Measurements from ENCODE around the gene GGACT.

GGACT gene

GRCh38 chr13:100511466-100511865, 77.1 kb downstream of the GGACT start:
- ChIA-PET POLR2A (no interaction called here), CTCF (interaction anchor here (1.0 to 1.5 kb wide), 3 partner anchors 12 to 854 kb away, joined by 3 read pairs; no protein-coding TSS in a partner anchor)
- WGBS (ENCODE audit: insufficient coverage): 98% methylated on average over 6 of the region's 7 CpGs
- Histone ChIP-seq H3K4me1 (ENCODE audit: control extremely low read depth in 1 of 4, control insufficient read depth in 4 of 4, insufficient read depth in 4 of 4, low read length in 3 of 4) (peaks cover 0 to 2% (median 0%) of the 10 kb centered on the region in 4 experiments), H3K36me3 (ENCODE audit: control insufficient read depth in 4 of 4, insufficient read depth in 4 of 4, low read length in 3 of 4) (peaks cover 0 to 6% (median 0%) of the 10 kb centered on the region in 4 experiments), H3K27me3 (replicated peaks in 2 of 5; ENCODE audit: control insufficient read depth in 4 of 5, insufficient read depth in 5 of 5, low read length in 4 of 5) (no peaks in the 10 kb centered on the region), H3K9me3 (ENCODE audit: control extremely low read depth in 1 of 5, control insufficient read depth in 4 of 5, insufficient read depth in 2 of 5, low read depth in 1 of 5, low read length in 4 of 5) (no peaks in the 10 kb centered on the region), H3K4me3 (ENCODE audit: control insufficient read depth in 1 of 7, extremely low read depth in 1 of 7, insufficient read depth in 4 of 7, low read depth in 2 of 7, low read length in 6 of 7) (no peak overlapping the region), H3K27ac (ENCODE audit: insufficient read depth in 1 of 2, low read depth in 1 of 2, low read length in 2 of 2, poor library complexity in 1 of 2, severe bottlenecking in 2 of 2) (no peak overlapping the region)
- DNase-seq: no peak

DNA sequence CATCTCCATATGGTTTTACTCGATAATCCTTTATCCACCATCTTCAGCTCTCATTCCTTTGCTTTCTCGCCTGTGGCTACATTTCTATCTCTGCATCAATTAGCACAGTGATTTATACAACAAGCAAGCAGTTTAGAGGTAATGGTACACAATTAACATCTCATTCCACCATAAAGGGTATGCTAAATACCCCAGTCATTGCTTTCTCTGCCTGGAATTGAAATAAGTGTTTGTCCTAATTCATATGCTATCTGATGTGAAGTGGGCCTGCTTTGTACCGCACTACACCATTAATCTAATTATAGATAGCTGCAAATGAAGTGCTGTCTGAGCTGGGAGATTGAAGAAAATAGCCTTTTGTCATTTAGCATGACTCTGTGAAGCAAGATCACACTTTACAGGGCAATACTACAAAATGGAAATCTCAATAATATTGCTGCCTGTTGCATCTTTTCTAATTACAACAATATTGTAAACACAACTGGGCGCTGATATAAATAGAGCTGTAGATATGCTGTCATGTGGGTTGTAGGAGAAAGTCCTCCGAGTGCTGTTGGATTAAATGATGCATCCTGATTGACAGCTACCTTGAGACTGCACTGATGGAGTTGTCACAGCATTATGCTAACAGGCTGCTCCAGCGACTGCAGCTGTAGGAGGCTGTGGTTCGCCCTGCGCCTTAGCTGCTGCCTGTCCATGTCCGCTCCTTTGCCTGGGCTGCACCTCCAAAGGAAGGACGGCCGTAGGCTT, 78.2 kb downstream of the GGACT start:
- Histone ChIP-seq H3K36me3 (ENCODE audit: control insufficient read depth in 4 of 4, insufficient read depth in 4 of 4, low read length in 3 of 4) (no peaks in the 10 kb centered on the region), H3K27ac (ENCODE audit: insufficient read depth in 1 of 2, low read depth in 1 of 2, low read length in 2 of 2, poor library complexity in 1 of 2, severe bottlenecking in 2 of 2) (no peak overlapping the region), H3K9me3 (ENCODE audit: control extremely low read depth in 1 of 5, control insufficient read depth in 4 of 5, insufficient read depth in 2 of 5, low read depth in 1 of 5, low read length in 4 of 5) (no peaks in the 10 kb centered on the region), H3K4me3 (ENCODE audit: control insufficient read depth in 1 of 7, extremely low read depth in 1 of 7, insufficient read depth in 4 of 7, low read depth in 2 of 7, low read length in 6 of 7) (no peak overlapping the region), H3K27me3 (replicated peaks in 2 of 5; ENCODE audit: control insufficient read depth in 4 of 5, insufficient read depth in 5 of 5, low read length in 4 of 5) (no peaks in the 10 kb centered on the region), H3K4me1 (ENCODE audit: control extremely low read depth in 1 of 4, control insufficient read depth in 4 of 4, insufficient read depth in 4 of 4, low read length in 3 of 4) (peaks cover 0 to 3% (median 0%) of the 10 kb centered on the region in 4 experiments)
- POLR2A ChIA-PET: no interaction called here
- no peak for DNase-seq
- CTCF ChIA-PET: interaction anchor here (1.1 to 1.8 kb wide), 3 partner anchors 592 to 853 kb away, joined by 3 to 5 read pairs (median 3); no protein-coding TSS in a partner anchor
- 94% methylated on average over 7 of the region's 11 CpGs for WGBS (ENCODE audit: insufficient coverage)

DNA sequence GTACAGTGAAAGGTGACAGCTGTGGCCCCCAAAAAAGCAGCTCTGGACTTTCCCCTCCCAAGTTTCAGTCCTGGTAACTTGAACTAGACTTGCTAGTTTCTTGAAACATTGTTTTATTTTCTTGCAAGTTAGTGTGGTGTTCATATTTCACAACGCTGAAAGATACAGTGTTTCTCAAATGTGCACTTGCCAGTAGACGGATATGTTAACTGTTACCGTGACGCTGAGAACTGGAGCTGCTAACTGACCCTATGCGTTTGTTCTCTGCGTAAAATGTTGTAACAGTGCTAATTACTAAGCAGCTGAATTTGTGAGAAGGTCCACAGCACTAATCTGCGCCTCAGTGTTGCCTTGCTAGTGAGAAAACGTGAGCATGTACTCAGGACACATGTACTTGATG, 79.6 kb downstream of the GGACT start:
- H3K4me3 ChIP-seq (ENCODE audit: control insufficient read depth in 1 of 7, extremely low read depth in 1 of 7, insufficient read depth in 4 of 7, low read depth in 2 of 7, low read length in 6 of 7): no peak overlapping the region
- H3K9me3 ChIP-seq (ENCODE audit: control extremely low read depth in 1 of 5, control insufficient read depth in 4 of 5, insufficient read depth in 2 of 5, low read depth in 1 of 5, low read length in 4 of 5): no peaks in the 10 kb centered on the region
- no peaks in the 10 kb centered on the region for H3K36me3 ChIP-seq (ENCODE audit: control insufficient read depth in 4 of 4, insufficient read depth in 4 of 4, low read length in 3 of 4)
- H3K27me3 ChIP-seq (replicated peaks in 2 of 5; ENCODE audit: control insufficient read depth in 4 of 5, insufficient read depth in 5 of 5, low read length in 4 of 5): no peaks in the 10 kb centered on the region
- DNase-seq: no peak
- POLR2A ChIA-PET: no interaction called here
- WGBS (ENCODE audit: insufficient coverage): 99% methylated on average over 8 of the region's 8 CpGs
- peaks cover 0 to 3% (median 0%) of the 10 kb centered on the region in 4 experiments for H3K4me1 ChIP-seq (ENCODE audit: control extremely low read depth in 1 of 4, control insufficient read depth in 4 of 4, insufficient read depth in 4 of 4, low read length in 3 of 4)
- H3K27ac ChIP-seq (ENCODE audit: insufficient read depth in 1 of 2, low read depth in 1 of 2, low read length in 2 of 2, poor library complexity in 1 of 2, severe bottlenecking in 2 of 2): no peak overlapping the region
- CTCF ChIA-PET: no interaction called here

GRCh38 chr13:100508455-100508854, 80.1 kb downstream of the GGACT start:
- Histone ChIP-seq H3K4me3 (ENCODE audit: control insufficient read depth in 1 of 7, extremely low read depth in 1 of 7, insufficient read depth in 4 of 7, low read depth in 2 of 7, low read length in 6 of 7) (no peak overlapping the region), H3K36me3 (ENCODE audit: control insufficient read depth in 4 of 4, insufficient read depth in 4 of 4, low read length in 3 of 4) (no peaks in the 10 kb centered on the region), H3K9me3 (ENCODE audit: control extremely low read depth in 1 of 5, control insufficient read depth in 4 of 5, insufficient read depth in 2 of 5, low read depth in 1 of 5, low read length in 4 of 5) (no peaks in the 10 kb centered on the region), H3K27ac (ENCODE audit: insufficient read depth in 1 of 2, low read depth in 1 of 2, low read length in 2 of 2, poor library complexity in 1 of 2, severe bottlenecking in 2 of 2) (no peak overlapping the region), H3K4me1 (ENCODE audit: control extremely low read depth in 1 of 4, control insufficient read depth in 4 of 4, insufficient read depth in 4 of 4, low read length in 3 of 4) (peaks cover 0 to 3% (median 0%) of the 10 kb centered on the region in 4 experiments), H3K27me3 (replicated peaks in 2 of 5; ENCODE audit: control insufficient read depth in 4 of 5, insufficient read depth in 5 of 5, low read length in 4 of 5) (no peaks in the 10 kb centered on the region)
- 98% methylated on average over 4 of the region's 6 CpGs for WGBS (ENCODE audit: insufficient coverage)
- ChIA-PET POLR2A (no interaction called here), CTCF (no interaction called here)
- DNase-seq: no peak

GRCh38 chr13:100506600-100507422, 81.8 kb downstream of the GGACT start:
- POLR2A ChIA-PET: no interaction called here
- H3K9me3 ChIP-seq (ENCODE audit: control extremely low read depth in 1 of 5, control insufficient read depth in 4 of 5, insufficient read depth in 2 of 5, low read depth in 1 of 5, low read length in 4 of 5): no peaks in the 10 kb centered on the region
- 88% methylated on average over 2 of the region's 9 CpGs for WGBS (ENCODE audit: insufficient coverage)

GRCh38 chr13:100506154-100506553, 82.4 kb downstream of the GGACT start:
- CTCF ChIA-PET: no interaction called here
- 88% methylated on average over 12 of the region's 15 CpGs for WGBS (ENCODE audit: insufficient coverage)
- POLR2A ChIA-PET: no interaction called here
- Histone ChIP-seq H3K27me3 (replicated peaks in 2 of 5; ENCODE audit: control insufficient read depth in 4 of 5, insufficient read depth in 5 of 5, low read length in 4 of 5) (no peaks in the 10 kb centered on the region), H3K4me3 (ENCODE audit: control insufficient read depth in 1 of 7, extremely low read depth in 1 of 7, insufficient read depth in 4 of 7, low read depth in 2 of 7, low read length in 6 of 7) (no peak overlapping the region), H3K4me1 (ENCODE audit: control extremely low read depth in 1 of 4, control insufficient read depth in 4 of 4, insufficient read depth in 4 of 4, low read length in 3 of 4) (peaks cover 0 to 3% (median 0%) of the 10 kb centered on the region in 4 experiments), H3K36me3 (ENCODE audit: control insufficient read depth in 4 of 4, insufficient read depth in 4 of 4, low read length in 3 of 4) (no peaks in the 10 kb centered on the region), H3K27ac (ENCODE audit: insufficient read depth in 1 of 2, low read depth in 1 of 2, low read length in 2 of 2, poor library complexity in 1 of 2, severe bottlenecking in 2 of 2) (no peak overlapping the region), H3K9me3 (ENCODE audit: control extremely low read depth in 1 of 5, control insufficient read depth in 4 of 5, insufficient read depth in 2 of 5, low read depth in 1 of 5, low read length in 4 of 5) (no peaks in the 10 kb centered on the region)
- no peak for DNase-seq

More at GRCh38 chr13:100506600-100507422, 81.8 kb downstream of the GGACT start:
- Histone ChIP-seq H3K36me3 (ENCODE audit: control insufficient read depth in 4 of 4, insufficient read depth in 4 of 4, low read length in 3 of 4) (no peaks in the 10 kb centered on the region), H3K27ac (ENCODE audit: insufficient read depth in 1 of 2, low read depth in 1 of 2, low read length in 2 of 2, poor library complexity in 1 of 2, severe bottlenecking in 2 of 2) (no peak overlapping the region), H3K4me3 (ENCODE audit: control insufficient read depth in 1 of 7, extremely low read depth in 1 of 7, insufficient read depth in 4 of 7, low read depth in 2 of 7, low read length in 6 of 7) (no peak overlapping the region), H3K27me3 (replicated peaks in 2 of 5; ENCODE audit: control insufficient read depth in 4 of 5, insufficient read depth in 5 of 5, low read length in 4 of 5) (no peaks in the 10 kb centered on the region), H3K4me1 (ENCODE audit: control extremely low read depth in 1 of 4, control insufficient read depth in 4 of 4, insufficient read depth in 4 of 4, low read length in 3 of 4) (peaks cover 0 to 3% (median 0%) of the 10 kb centered on the region in 4 experiments)
- CTCF ChIA-PET: no interaction called here
- DNase-seq: peak in 2 of 3 donors; percentile 22 to 31

DNA sequence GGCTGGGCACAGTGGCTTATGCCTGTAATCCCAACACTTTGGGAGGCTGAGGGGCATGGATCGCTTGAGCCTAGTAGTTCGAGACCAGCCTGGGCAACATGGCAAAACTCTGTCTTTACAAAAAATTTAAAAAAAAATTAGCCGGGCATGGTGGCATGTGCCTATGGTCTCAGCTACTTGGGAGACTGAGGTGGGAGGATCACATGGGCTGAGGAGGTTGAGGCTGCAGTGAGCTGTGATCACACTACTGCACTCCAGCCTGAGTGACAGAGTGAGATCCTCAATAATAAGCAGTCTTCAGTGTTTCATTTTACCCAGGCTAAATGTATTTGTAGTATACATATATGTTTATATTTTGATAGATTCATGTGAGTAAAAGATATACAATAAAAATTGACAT, 85.0 kb downstream of the GGACT start:
- Histone ChIP-seq H3K27ac (ENCODE audit: insufficient read depth in 1 of 2, low read depth in 1 of 2, low read length in 2 of 2, poor library complexity in 1 of 2, severe bottlenecking in 2 of 2) (no peak overlapping the region), H3K9me3 (ENCODE audit: control extremely low read depth in 1 of 5, control insufficient read depth in 4 of 5, insufficient read depth in 2 of 5, low read depth in 1 of 5, low read length in 4 of 5) (no peaks in the 10 kb centered on the region), H3K36me3 (ENCODE audit: control insufficient read depth in 4 of 4, insufficient read depth in 4 of 4, low read length in 3 of 4) (no peaks in the 10 kb centered on the region), H3K4me3 (ENCODE audit: control insufficient read depth in 1 of 7, extremely low read depth in 1 of 7, insufficient read depth in 4 of 7, low read depth in 2 of 7, low read length in 6 of 7) (no peak overlapping the region), H3K27me3 (replicated peaks in 2 of 5; ENCODE audit: control insufficient read depth in 4 of 5, insufficient read depth in 5 of 5, low read length in 4 of 5) (no peaks in the 10 kb centered on the region), H3K4me1 (ENCODE audit: control extremely low read depth in 1 of 4, control insufficient read depth in 4 of 4, insufficient read depth in 4 of 4, low read length in 3 of 4) (peaks cover 0 to 3% (median 0%) of the 10 kb centered on the region in 4 experiments)
- no peak for DNase-seq
- 100% methylated on average over 3 of the region's 3 CpGs for WGBS (ENCODE audit: insufficient coverage)
- POLR2A ChIA-PET: no interaction called here
- CTCF ChIA-PET: no interaction called here
